ENCODE results near the gene ZNG1F.
"Not testable (repeated sequence)": the region's sequence is repeated elsewhere in the genome, so short reads cannot be mapped to it uniquely, and the experiment has no call there.

DNA sequence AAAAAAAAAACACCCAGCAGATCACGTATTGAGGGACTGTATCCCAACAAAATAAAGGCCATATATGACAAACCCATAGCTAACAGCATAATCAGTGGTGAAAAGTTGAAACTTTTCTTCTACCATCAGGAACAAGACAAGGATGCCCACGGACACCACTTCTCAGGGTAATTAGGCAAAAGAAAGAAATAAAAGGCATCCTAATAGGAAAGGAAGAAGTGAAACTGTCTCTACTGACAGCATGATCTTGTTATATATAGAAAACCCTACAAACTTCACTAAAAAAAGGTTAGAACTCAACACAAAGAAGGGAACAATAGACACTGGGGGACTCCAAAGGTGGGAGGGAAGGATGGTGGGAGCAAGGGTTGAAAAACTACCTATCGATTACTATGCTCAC lies 102.9 kb downstream of the ZNG1F start:
- not testable (repeated sequence) for TF ChIP-seq ZSCAN20 (CRISPR knock-in tag; IDR thresholded peaks at IDR 0.05); JUN (IDR thresholded peaks at IDR 0.05); ZFP36 (IDR thresholded peaks at IDR 0.05; ENCODE audit: borderline replicate concordance, partially characterized antibody); CBX2 (IDR thresholded peaks at IDR 0.05; ENCODE audit: borderline replicate concordance, low read depth); NFE2L2 (conservative IDR thresholded peaks at IDR 0.05; ENCODE audit: low read length); EP300 (IDR thresholded peaks at IDR 0.05)
- TF ChIP-seq, protein P1, sequence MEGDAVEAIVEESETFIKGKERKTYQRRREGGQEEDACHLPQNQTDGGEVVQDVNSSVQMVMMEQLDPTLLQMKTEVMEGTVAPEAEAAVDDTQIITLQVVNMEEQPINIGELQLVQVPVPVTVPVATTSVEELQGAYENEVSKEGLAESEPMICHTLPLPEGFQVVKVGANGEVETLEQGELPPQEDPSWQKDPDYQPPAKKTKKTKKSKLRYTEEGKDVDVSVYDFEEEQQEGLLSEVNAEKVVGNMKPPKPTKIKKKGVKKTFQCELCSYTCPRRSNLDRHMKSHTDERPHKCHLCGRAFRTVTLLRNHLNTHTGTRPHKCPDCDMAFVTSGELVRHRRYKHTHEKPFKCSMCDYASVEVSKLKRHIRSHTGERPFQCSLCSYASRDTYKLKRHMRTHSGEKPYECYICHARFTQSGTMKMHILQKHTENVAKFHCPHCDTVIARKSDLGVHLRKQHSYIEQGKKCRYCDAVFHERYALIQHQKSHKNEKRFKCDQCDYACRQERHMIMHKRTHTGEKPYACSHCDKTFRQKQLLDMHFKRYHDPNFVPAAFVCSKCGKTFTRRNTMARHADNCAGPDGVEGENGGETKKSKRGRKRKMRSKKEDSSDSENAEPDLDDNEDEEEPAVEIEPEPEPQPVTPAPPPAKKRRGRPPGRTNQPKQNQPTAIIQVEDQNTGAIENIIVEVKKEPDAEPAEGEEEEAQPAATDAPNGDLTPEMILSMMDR (IDR thresholded peaks at IDR 0.05), result not testable (repeated sequence)
- TF ChIP-seq, protein P2, sequence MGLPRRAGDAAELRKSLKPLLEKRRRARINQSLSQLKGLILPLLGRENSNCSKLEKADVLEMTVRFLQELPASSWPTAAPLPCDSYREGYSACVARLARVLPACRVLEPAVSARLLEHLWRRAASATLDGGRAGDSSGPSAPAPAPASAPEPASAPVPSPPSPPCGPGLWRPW (IDR thresholded peaks at IDR 0.05), result not testable (repeated sequence)
